Colonic mucosa (tissue), 4 donors: ENCODE data around the gene BPIFB4. TPM values are rescaled to one million over a fixed set of nuclear protein-coding genes. Genes with fewer than 3 reads are reported as not detected.

ENCODE experiments used
- DNase-seq: peaks from one replicate; pipeline ENCODE4 v3.0.0-alpha.2; 2020
- H3K27ac ChIP-seq: fragments of 200-600 bp; one replicate; pipeline ENCODE4 v1.8.0; 2021
- H3K27me3 ChIP-seq: fragments of 200-600 bp; one replicate; pipeline ENCODE4 v1.8.0; 2021
- H3K36me3 ChIP-seq: fragments of 200-600 bp; one replicate; pipeline ENCODE4 v1.8.0; 2021
- H3K4me1 ChIP-seq: fragments of 200-600 bp; one replicate; pipeline ENCODE4 v1.8.0; 2021; ENCODE audit warnings: mild to moderate bottlenecking
- H3K4me3 ChIP-seq: fragments of 200-600 bp; one replicate; pipeline ENCODE4 v1.8.0; 2021
- H3K9ac ChIP-seq, 2 donors: one replicate each; pipeline ENCODE4 v1.7.0; 2013; ENCODE audit warnings: control low read depth in 2 of 2, low read depth in 2 of 2, low read length in 2 of 2
- H3K9me3 ChIP-seq: fragments of 200-600 bp; one replicate; pipeline ENCODE4 v1.8.0; 2021
- intact Hi-C: fragments of 100-400 bp; cut with DNase I; formaldehyde crosslinking; loops from one replicate; pipeline ENCODE4 v1.14.1; 2022
- total RNA-seq, 2 donors: library from RNA; stranded (reverse); fragmentation: NEBNext Ultra II Directional in 1 of 2; extraction: Animal tissue kit (Norgen Biotek cat#: 25700) in 1 of 2; gene quantifications; one replicate each; pipeline ENCODE4 v1.2.1, GENCODE V29; 2021
- TF ChIP-seq, protein P1 (sequence below): fragments of 200-600 bp; IDR thresholded peaks from one replicate; pipeline ENCODE4 v1.8.0; 2022; ENCODE audit warnings: antibody characterized with exemption, mild to moderate bottlenecking
- donor health status: healthy.
- donor health status: DM: no; HTN: no; CAD: no.
- donor health status: DM: no; HTN: no; CAD: no.

Gene BPIFB4
- total RNA-seq, 2 donors from 2014 or later = not detected

- H3K27ac ChIP-seq = no peak overlapping the region
- no peak overlapping the region for H3K4me3 ChIP-seq
- no peak overlapping the region for H3K9ac ChIP-seq
- H3K4me1 ChIP-seq = no peaks in the 10 kb centered on the region
- TF ChIP-seq, protein P1, sequence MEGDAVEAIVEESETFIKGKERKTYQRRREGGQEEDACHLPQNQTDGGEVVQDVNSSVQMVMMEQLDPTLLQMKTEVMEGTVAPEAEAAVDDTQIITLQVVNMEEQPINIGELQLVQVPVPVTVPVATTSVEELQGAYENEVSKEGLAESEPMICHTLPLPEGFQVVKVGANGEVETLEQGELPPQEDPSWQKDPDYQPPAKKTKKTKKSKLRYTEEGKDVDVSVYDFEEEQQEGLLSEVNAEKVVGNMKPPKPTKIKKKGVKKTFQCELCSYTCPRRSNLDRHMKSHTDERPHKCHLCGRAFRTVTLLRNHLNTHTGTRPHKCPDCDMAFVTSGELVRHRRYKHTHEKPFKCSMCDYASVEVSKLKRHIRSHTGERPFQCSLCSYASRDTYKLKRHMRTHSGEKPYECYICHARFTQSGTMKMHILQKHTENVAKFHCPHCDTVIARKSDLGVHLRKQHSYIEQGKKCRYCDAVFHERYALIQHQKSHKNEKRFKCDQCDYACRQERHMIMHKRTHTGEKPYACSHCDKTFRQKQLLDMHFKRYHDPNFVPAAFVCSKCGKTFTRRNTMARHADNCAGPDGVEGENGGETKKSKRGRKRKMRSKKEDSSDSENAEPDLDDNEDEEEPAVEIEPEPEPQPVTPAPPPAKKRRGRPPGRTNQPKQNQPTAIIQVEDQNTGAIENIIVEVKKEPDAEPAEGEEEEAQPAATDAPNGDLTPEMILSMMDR = no peak
- no peaks in the 10 kb centered on the region for H3K9me3 ChIP-seq
- no peaks in the 10 kb centered on the region for H3K36me3 ChIP-seq
- no peak for DNase-seq
- H3K27me3 ChIP-seq = no peaks in the 10 kb centered on the region
- intact Hi-C loops = no loop called here
Measured at GRCh38 chr20:33061658-33062028, 17.8 kb upstream of the BPIFB4 start.

GRCh38 chr20:33062105-33062824, 17.2 kb upstream of the BPIFB4 start:
- Histone ChIP-seq H3K9me3 (no peaks in the 10 kb centered on the region), H3K9ac (no peak overlapping the region), H3K36me3 (no peaks in the 10 kb centered on the region), H3K4me3 (no peak overlapping the region), H3K27ac (no peak overlapping the region), H3K4me1 (no peaks in the 10 kb centered on the region), H3K27me3 (no peaks in the 10 kb centered on the region)
- DNase-seq = no peak
- intact Hi-C loops = no loop called here
- TF ChIP-seq, protein P1 = no peak

DNA sequence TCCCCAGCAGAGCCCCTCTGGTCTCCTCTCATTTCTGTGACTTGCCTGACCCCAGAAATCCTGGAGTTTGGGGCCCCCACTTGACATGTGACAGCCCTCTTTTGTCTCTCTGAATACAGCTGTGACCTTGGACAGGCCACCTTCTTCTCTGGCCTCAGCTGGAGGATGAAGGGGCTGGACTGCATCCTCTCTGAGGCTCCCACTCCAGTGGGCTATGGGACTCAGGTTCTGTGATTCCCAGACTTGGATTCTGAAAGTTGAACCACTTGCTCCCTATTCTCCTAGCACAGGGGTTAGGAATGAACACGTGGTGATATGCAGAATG, 16.7 kb upstream of the BPIFB4 start:
- intact Hi-C loops = no loop called here
- Histone ChIP-seq H3K4me1 (no peaks in the 10 kb centered on the region), H3K36me3 (no peaks in the 10 kb centered on the region), H3K9me3 (no peaks in the 10 kb centered on the region), H3K4me3 (no peak overlapping the region), H3K27me3 (no peaks in the 10 kb centered on the region), H3K27ac (no peak overlapping the region), H3K9ac (no peak overlapping the region)
- DNase-seq = no peak
- TF ChIP-seq, protein P1 = no peak

DNA sequence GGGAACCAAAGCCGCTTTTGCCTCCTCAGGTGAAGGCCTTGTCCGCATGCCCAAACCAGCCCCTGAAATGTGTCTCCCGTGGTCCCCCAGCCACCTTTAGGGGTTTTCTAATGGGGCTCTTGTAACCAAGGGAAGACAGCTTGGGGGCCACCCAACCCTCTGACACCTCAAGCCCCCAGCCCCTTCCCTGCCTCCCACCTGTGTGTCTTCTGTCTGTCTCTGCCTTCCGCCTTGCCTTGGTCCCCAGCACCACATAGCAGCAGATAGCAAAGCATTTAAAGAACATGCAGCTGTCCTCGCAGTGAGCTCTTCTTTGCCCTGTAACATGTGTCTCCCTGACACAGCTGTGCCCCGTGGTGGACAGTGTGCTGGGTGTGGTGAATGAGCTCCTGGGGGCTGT, 16.2 kb upstream of the BPIFB4 start:
- Histone ChIP-seq H3K36me3 (no peaks in the 10 kb centered on the region), H3K27me3 (no peaks in the 10 kb centered on the region), H3K4me3 (no peak overlapping the region), H3K4me1 (no peaks in the 10 kb centered on the region), H3K9me3 (no peaks in the 10 kb centered on the region), H3K27ac (no peak overlapping the region), H3K9ac (no peak overlapping the region)
- intact Hi-C loops = no loop called here
- no peak for DNase-seq
- TF ChIP-seq, protein P1 = no peak

- DNase-seq = no peak
- Histone ChIP-seq H3K9me3 (no peaks in the 10 kb centered on the region), H3K27me3 (no peaks in the 10 kb centered on the region), H3K4me3 (no peak overlapping the region), H3K4me1 (no peaks in the 10 kb centered on the region), H3K36me3 (no peaks in the 10 kb centered on the region), H3K27ac (no peak overlapping the region), H3K9ac (no peak overlapping the region)
- TF ChIP-seq, protein P1 = no peak
- intact Hi-C loops = no loop called here
Measured at GRCh38 chr20:33064572-33065287, 14.7 kb upstream of the BPIFB4 start.
